Measurements from ENCODE around the gene FHL1.

- no peak for TF ChIP-seq POLR2A (IDR thresholded peaks at IDR 0.05)
- TF ChIP-seq, protein P1, sequence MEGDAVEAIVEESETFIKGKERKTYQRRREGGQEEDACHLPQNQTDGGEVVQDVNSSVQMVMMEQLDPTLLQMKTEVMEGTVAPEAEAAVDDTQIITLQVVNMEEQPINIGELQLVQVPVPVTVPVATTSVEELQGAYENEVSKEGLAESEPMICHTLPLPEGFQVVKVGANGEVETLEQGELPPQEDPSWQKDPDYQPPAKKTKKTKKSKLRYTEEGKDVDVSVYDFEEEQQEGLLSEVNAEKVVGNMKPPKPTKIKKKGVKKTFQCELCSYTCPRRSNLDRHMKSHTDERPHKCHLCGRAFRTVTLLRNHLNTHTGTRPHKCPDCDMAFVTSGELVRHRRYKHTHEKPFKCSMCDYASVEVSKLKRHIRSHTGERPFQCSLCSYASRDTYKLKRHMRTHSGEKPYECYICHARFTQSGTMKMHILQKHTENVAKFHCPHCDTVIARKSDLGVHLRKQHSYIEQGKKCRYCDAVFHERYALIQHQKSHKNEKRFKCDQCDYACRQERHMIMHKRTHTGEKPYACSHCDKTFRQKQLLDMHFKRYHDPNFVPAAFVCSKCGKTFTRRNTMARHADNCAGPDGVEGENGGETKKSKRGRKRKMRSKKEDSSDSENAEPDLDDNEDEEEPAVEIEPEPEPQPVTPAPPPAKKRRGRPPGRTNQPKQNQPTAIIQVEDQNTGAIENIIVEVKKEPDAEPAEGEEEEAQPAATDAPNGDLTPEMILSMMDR (IDR thresholded peaks at IDR 0.05) = no peak
Measured at GRCh38 chrX:136201601-136202000, 54.3 kb downstream of the FHL1 start.

Data from lower leg skin (tissue), 3 donors.